ENCODE data around the gene ROBO2.

Gene ROBO2

GRCh38 chr3:77466562-77467115 is 426.7 kb downstream of the ROBO2 start:
- in situ Hi-C loops (cut with MboI; ENCODE audit: low sequenced_read_pairs), result no loop called here

- in situ Hi-C loops (cut with MboI; ENCODE audit: low sequenced_read_pairs), result no loop called here
Observed at GRCh38 chr3:77467702-77468625, 428.1 kb downstream of the ROBO2 start.

- in situ Hi-C loops (cut with MboI; ENCODE audit: low sequenced_read_pairs), result no loop called here
Observed at GRCh38 chr3:77468626-77469020, 428.7 kb downstream of the ROBO2 start.

- in situ Hi-C loops (cut with MboI; ENCODE audit: low sequenced_read_pairs), result no loop called here
Observed at GRCh38 chr3:77475507-77475906, 435.6 kb downstream of the ROBO2 start.

GRCh38 chr3:77479021-77479420 is 439.1 kb downstream of the ROBO2 start:
- in situ Hi-C loops (cut with MboI; ENCODE audit: low sequenced_read_pairs), result no loop called here

GRCh38 chr3:77489216-77489615 is 449.3 kb downstream of the ROBO2 start:
- in situ Hi-C loops (cut with MboI; ENCODE audit: low sequenced_read_pairs), result no loop called here

- in situ Hi-C loops (cut with MboI; ENCODE audit: low sequenced_read_pairs), result no loop called here
Observed at GRCh38 chr3:77491961-77492360, 452.1 kb downstream of the ROBO2 start.

- in situ Hi-C loops (cut with MboI; ENCODE audit: low sequenced_read_pairs), result no loop called here
Observed at GRCh38 chr3:77500721-77501120, 460.8 kb downstream of the ROBO2 start.

GRCh38 chr3:77506384-77506783 is 466.5 kb downstream of the ROBO2 start:
- in situ Hi-C loops (cut with MboI; ENCODE audit: low sequenced_read_pairs), result no loop called here

- in situ Hi-C loops (cut with MboI; ENCODE audit: low sequenced_read_pairs), result no loop called here
Observed at GRCh38 chr3:77513542-77513941, 473.6 kb downstream of the ROBO2 start.

GRCh38 chr3:77514766-77515165 is 474.9 kb downstream of the ROBO2 start:
- in situ Hi-C loops (cut with MboI; ENCODE audit: low sequenced_read_pairs), result no loop called here

GRCh38 chr3:77524463-77524862 is 484.6 kb downstream of the ROBO2 start:
- in situ Hi-C loops (cut with MboI; ENCODE audit: low sequenced_read_pairs), result no loop called here

- in situ Hi-C loops (cut with MboI; ENCODE audit: low sequenced_read_pairs), result no loop called here
Observed at GRCh38 chr3:77524946-77525682, 485.2 kb downstream of the ROBO2 start.

GRCh38 chr3:77526573-77527113 is 486.7 kb downstream of the ROBO2 start:
- in situ Hi-C loops (cut with MboI; ENCODE audit: low sequenced_read_pairs), result no loop called here

- in situ Hi-C loops (cut with MboI; ENCODE audit: low sequenced_read_pairs), result no loop called here
Observed at GRCh38 chr3:77529522-77529921, 489.6 kb downstream of the ROBO2 start.

GRCh38 chr3:77530870-77531269 is 491.0 kb downstream of the ROBO2 start:
- in situ Hi-C loops (cut with MboI; ENCODE audit: low sequenced_read_pairs), result no loop called here

GRCh38 chr3:77535116-77535515 is 495.2 kb downstream of the ROBO2 start:
- in situ Hi-C loops (cut with MboI; ENCODE audit: low sequenced_read_pairs), result no loop called here

GRCh38 chr3:77536038-77536775 is 496.3 kb downstream of the ROBO2 start:
- in situ Hi-C loops (cut with MboI; ENCODE audit: low sequenced_read_pairs), result no loop called here

- in situ Hi-C loops (cut with MboI; ENCODE audit: low sequenced_read_pairs), result no loop called here
Observed at GRCh38 chr3:77539014-77539413, 499.1 kb downstream of the ROBO2 start.

GRCh38 chr3:77539677-77540076 is 499.8 kb downstream of the ROBO2 start:
- in situ Hi-C loops (cut with MboI; ENCODE audit: low sequenced_read_pairs), result no loop called here

Data from HL-60/S4 (cell line).